ENCODE measurements around the gene MAD1L1.
"Not testable (repeated sequence)": the region's sequence is repeated elsewhere in the genome, so short reads cannot be mapped to it uniquely, and the experiment has no call there.

Gene MAD1L1

DNA sequence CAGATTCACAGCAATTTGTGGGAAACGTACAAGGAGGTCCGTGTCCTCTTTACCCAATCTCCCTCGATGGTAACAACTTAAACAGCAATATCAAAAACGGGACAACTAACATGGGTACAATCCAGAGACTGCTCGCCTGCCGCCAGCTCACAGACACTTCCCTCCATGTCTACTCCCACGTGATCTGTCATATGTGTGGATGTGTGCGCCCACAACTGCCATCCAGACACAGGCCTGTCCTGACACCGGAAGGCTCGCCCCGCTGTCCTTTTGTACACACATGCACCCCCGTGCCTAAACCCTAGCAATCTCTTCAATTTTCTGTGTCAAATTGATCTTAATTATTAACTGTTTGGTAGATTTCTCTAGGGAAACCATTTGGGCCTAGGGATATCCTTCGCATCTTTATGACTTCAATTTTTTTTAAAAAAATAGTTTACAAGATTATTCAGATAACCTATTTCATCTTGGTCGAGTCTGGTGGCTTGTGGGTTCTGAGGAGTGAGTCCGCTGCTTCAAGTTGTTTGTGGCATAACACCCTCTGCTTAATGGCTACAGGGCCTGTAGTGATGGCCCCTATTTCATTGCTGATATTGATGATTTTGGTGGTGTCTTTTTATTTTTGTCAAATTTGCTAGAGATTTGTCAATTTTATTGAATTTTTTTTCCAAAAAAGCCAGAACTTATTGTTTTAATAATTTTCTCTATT, 260.6 kb downstream of the MAD1L1 start:
- DNase-seq (ENCODE audit: low read depth) = no peak

DNA sequence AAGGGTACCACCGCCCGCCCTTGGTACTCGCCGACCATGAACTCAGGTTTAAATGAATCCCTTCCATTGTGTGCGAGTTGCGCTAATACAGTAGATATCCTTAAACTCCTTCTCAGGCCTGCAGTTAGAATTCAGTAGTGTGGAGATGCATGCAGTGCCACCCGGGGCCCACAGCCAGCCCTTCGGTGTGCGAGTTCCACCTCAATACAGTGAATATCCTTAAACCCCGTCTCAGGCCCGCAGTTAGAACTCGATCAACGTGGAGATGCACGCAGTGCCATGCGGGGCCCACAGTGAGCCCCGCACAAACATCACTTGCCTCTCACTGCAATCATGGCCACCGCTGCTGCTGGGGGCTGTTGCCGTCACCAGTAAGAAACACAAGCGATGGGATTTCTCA, 261.9 kb downstream of the MAD1L1 start:
- no peak for DNase-seq (ENCODE audit: low read depth)

DNA sequence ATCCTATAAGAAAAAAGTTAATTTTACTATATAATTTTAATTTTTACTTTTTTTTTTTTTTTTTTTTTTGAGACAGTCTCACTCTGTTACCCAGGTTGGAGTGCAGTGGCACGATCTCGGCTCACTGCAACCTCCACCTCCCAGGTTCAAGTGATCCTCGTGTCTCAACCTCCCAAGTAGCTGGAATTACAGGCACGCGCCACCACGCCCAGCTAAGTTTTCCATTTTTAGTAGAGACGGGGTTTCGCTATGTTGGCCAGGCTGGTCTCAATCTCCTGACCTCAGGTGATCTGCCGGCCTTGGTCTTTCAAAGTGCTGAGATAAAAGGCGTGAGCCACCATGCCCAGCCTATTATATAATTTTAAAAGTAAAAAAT, 262.5 kb downstream of the MAD1L1 start:
- not testable (repeated sequence) for DNase-seq (ENCODE audit: low read depth)

DNA sequence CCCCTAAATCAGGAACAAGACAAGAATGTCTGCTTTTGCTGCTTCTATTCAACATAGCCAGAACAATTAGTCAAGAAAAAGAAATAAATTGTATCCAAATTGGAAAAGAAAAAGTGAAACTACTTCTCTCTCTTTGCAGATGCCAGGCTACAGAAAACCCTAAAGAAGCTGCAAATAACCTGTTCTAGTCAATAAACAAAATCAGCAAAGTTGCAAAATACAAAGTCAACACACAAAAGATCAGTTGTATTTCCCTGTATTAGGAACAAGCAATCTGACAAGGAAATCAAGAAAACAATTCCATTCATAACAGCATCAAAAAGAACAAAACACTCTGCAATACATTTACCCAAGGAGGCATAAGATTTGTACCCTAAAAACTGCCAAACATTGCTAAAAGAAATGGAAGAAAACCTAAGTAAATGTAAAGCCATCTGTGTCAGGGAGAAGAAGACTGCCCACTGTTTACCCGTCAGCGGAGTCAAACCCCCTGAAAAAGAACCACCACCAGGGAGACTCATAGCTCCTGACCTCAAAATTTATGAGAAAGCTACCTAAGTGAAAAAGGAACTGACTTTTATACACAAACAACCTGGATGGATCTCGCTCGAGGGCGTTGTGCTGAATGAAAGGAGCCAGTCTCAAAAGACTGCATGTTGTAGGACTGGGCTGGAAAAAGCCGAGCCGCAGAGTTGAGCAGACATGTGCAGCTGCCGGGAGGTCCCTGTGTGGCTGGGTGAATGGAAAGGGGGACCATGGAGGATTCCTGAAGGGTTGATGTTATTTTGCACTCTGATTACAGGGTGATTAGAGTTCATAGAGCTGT, 263.1 kb downstream of the MAD1L1 start:
- DNase-seq (ENCODE audit: low read depth) = no peak

DNA sequence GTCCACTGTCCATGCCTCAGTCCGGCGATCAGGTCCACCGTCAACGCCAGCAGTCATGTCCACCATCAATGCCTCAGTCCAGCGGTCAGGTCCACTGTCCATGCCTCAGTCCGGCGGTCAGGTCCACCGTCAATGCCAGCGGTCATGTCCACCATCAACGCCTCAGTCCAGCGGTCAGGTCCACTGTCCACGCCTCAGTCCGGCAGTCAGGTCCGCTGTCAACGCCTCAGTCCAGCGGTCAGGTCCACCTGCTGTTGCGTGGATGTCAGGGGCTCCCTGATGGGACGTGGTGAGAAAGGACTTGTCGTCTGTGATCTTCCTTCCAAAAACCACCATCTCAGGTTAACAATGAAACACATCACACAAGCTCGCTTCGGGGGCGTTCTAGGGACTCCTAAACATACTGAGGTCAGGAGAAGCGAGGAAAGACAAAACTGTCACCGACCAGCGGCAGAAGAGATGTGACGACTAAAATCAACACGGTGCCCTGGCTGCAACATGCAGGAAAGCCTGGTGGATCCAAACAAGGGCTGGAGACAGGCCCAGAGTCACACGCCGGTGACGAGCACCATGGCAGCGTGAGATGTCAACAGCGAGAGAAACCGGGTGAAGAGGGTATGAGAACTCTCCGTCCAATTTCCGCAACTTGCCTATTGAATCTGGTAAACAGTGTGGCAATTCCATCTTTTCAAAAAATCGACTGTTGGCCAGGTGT, 264.2 kb downstream of the MAD1L1 start:
- no peak for DNase-seq (ENCODE audit: low read depth)

DNA sequence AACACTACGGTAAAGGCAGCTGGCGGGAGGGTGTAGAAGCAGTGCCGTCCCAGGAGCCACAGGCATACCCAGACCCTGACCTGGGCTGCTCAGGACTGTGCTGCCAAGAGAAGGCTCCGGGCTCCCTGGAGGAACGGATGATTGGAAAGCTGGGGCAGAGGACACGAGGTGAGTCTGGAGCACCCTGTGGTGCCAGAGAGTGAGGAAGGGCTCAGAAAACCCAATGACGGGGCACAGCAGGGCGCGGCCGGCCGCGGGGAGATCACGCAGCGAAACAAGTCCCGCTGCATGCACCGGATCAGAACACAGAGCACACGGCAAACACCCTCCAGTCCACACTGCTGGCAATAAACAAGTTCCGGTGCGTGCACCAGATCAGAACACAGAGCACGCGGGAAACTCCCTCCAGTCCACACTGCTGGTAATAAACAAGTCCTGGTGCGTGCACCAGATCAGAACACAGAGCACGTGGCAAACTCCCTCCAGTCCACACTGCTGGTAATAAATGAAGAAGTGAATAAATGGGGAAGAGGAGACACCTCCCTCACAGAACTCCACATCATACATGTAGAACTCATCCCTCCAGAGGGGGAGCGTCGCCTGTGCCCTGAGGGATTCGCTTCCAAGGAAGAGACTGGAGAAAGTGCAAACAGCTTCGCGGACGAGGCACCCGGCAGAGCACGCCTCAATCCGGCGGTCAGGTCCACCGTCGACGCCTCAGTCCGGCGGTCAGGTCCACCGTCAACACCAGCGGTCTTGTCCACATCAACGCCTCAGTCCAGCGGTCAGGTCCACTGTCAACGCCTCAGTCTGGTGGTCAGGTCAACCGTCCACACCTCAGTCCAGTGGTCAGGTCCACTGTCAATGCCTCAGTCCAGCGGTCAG, 265.0 kb downstream of the MAD1L1 start:
- DNase-seq (ENCODE audit: low read depth) = no peak

DNA sequence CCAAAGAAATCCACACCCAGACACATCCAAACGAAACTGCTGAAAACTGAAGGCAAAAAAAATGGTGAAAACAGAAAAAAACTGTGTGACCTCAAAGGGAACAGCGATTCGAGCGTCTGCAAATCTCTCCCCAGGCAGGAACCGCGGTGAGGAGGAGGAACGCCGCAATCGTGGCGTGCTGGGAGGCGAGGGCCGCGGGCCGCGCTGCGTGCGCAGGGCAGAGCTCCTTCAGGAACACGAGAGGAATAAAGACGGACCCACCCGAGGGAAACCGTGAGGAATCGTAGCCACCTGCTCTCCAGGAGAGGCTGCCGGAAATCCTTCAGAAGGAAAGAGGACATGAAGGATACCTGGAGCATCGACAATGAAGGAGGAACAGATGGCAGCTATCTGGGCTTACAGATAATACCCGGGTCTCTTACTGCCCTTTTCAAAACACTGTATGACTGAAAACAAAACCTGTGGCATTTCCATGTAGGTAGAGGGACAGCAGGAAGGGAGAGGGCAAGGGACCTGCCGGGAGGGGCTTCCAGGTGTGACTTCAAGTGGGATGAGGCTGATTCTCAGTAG, 266.0 kb downstream of the MAD1L1 start:
- no peak for DNase-seq (ENCODE audit: low read depth)

DNA sequence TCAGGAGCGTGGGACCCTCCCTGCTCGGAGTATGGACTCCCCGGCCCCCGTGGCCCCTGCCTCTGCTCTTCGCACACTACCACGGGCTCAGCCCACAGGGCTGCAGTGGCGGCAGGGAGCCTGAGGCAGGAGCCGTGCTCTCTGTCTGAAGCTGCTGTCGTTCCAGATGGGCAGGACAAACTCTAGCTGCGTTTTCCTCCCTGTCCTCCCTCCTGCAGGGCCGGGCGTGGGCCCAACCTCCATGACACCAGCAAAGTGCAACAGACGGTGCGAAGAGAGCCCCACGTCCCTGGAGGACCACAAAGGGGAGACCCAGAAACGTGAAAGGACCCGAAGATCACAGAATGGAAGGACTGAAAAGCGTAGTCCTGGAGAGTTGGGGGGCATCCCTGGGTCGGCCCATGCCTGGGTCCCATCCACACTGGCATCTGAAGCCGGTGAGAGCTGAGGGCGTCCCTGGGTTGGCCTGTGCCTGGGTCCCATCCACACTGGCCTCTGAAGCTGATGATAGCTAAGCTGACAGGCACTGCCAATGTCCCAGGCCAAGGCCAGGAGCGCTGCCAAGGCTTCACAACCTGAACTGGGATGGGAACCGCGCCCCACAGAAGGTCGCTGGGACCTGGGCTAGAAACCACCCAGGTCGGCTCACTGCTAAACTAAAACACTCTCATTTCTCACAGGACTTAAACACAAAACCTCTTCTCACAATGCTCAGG, 267.0 kb downstream of the MAD1L1 start:
- DNase-seq (ENCODE audit: low read depth) = no peak

DNA sequence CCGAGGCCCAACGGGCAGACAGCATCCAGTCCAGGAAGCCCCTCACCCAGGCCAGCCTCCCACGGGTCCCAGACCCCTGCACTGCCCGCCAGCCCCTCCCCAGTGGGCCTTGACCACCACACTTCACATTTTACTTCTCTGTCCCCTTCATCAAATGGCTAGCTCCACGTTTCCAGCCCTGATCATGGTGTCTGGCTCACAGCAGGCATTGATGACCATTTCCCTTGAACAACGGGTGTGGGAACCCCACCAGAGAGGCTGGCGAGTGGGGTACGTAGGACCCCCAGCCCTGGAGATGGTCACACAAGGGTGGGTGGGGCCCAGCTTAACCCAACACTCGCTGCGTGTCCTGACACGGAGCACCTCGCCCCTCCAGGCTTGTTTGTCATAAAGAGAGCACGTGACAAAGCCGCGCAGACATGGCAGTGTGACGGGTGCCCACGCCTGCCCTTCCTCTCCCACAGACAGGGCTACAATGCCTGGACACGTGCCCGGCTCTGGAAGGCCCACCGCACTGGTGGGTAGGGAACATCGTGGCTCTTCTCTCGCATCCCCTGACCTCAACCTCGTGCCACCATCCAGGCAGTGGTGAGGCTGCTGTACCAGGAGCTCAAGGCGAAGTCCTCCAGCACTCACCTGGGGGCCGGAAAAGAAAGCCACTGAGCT, 267.7 kb downstream of the MAD1L1 start:
- no peak for DNase-seq (ENCODE audit: low read depth)

DNA sequence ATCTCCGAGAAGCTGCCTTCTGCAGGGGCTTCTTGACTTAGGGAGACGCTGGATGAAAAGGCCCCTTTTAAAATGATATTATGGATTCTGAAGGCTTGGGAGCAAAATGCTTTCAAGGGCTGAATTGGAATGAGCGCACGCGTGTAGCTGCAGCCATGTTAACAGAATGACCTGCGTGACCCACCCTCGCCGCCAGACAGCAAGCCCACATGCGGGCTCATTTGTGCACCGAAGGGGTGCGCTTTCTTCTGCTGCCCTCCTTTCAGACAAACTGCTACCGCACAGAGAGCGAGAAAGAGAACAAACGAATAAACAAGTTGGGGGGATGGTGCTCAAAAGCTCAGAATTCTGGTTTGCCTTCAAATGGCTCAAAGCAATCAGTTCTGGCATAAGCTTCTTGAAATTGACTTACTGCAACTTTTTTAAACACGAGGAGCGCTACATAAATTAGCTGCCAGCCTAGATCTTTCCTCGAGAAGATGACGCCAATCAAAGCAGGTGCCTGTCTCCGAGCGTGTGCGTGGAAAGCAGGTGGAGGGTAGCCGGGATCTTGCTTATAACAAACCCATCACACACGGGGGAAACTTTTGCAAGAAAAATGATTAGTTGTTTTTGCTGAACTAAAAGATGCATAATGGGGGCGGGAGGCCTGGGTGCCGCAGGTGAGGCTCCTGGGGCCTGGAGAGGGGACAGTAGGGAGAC, 268.4 kb downstream of the MAD1L1 start:
- no peak for DNase-seq (ENCODE audit: low read depth)

DNA sequence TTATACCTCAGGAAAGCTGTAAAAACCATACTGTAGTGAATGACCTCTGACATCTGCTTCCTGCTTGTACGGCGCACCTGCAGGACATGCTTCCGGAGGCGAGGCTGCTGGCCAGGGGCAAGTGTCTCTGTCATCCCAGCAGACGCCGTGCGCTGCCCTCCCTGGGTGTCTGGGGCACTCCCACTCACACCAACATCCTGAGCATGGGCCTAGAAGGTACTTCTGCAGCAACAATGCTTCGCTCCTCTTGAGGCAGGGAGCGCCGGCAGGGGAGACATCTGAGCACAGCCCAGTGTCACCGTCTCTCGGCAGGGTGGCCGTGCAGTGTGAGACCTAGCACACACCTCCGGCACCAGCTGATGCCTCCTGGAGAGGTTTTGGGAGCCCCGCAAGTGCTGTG, 269.2 kb downstream of the MAD1L1 start:
- DNase-seq (ENCODE audit: low read depth) = no peak

DNA sequence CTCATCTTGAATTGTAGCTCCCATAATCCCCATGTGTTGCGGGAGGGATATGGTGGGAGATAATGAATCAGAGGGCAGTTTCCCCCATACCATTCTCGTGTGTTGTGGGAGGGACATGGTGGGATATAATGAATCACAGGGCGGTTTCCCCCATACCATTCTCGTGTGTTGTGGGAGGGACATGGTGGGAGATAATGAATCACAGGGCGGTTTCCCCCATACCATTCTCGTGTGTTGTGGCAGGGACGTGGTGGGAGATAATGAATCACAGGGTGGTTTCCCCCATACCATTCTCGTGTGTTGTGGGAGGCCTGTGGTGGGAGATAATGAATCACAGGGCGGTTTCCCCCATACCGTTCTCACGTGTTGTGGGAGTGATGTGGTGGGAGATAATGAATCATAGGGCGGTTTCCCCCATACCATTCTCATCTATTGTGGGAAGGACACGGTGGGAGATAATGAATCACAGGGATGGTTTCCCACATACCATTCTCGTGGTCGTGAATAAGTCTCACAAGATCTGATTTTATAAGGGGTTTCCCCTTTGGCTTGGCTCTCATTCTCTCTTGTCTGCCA, 271.0 kb downstream of the MAD1L1 start:
- DNase-seq (ENCODE audit: low read depth) = peak; percentile 96

DNA sequence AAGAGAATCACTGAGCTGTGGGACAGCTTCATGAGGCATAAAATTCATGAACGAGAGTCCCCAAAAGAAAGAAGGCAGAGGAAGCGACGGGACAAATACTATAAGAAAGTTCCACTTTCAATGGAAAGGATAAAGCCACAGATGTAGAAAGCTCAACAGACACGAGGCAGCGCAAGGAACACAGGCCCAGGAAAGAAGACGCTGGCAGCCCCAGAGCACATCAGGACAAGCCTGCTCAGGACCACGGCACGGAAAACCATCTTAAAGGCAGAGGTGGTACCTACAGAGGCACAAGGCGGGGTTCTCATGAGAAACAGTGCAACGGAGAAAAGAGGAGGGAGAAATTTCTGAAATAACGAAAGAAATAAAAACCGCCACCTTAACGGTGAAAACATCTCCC, 273.4 kb downstream of the MAD1L1 start:
- DNase-seq (ENCODE audit: low read depth) = no peak

DNA sequence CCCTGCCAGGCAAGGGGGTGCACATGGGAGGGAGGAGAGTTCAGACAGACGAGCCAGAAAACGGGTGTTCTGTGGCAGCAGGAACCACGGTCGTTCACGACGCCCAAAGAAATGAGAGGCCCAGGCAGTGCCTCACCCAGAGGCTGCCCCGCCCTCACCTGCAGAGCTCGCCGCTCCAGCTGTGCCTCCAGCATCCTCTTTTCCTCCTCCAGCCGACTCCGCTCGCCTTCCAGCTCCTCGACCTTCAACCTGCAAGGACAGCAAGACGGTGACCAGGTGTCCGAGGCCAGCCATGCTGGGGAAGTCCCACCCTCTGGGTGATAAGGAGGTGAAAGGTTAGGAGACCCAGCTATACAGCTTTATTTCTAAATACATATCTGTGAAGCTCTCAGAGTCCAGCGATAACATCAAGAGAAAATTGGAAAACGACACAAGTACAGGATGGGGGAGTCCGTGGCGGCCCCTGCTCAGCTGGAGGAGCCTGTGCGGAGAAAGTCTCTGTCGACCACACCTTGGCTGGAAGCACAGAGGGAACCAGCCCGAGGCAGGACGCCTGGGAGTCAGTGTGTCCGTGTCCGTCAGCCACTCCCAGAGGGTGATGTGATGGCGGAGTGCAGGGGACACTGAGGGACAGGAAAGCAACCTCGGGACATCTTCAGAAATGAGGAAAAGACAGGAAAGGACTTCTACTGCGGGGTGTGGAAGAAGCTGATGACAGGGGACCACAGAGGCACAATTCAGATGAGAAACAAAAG, 275.1 kb downstream of the MAD1L1 start:
- DNase-seq (ENCODE audit: low read depth) = no peak

DNA sequence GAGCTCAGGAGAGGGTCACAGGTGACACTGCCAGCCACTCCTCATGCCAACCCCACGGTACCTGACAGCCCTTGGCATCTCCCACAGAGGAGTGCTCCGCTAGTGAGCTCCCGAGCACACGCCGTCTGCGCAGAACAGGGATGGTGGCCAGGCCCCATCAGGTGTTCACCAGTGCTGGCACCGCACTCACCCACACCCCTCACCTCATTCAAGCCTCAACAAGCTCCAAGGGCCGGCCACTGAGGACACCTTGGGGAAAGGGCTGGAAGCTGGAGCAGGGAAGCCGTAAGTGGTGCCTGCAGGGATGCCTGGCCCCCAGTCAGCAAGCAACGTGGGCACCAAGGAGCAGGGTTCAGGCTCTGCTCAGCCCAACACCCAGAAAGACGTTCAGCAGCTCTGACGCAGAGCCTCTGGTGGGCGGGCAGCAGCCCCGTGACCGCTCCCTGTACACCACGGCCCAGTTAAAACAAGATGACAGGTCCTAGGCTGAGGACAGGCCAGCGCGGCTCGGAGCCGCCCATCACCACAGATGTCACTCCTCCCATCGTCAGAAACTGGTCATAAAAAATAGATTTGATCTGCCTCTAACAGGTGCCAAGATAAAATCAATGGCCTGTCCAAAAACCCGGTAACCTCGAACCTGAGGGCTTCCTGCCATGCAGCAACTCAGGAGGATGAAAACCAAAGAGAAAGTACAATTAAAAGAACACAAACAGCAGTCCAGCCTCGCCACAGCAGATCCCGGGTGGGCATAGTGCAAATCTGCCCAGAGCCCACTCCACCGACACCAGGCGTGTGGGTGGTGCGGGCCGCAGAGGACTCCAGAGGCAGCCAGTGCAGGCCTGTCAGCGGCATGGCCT, 275.9 kb downstream of the MAD1L1 start:
- DNase-seq (ENCODE audit: low read depth) = no peak

DNA sequence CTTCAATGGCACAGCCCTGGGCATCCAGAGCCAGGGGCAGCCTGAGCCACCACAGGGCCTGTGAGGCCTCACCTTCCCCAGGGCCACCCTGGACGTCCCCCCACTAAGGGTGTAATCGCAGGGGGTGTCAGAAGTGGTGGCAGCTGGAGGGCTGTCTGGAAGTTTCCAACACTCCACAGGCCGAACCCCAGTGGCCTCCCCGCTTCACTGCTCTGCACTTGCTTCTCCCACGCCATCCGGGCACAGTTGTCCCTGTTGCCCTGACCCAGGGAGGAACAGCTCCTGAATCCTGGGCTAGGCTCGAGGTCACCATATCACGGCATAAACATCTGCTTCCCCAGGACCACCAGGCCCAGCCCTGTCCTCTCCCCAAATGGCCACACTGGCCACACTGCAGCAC, 276.6 kb downstream of the MAD1L1 start:
- DNase-seq (ENCODE audit: low read depth) = no peak

DNA sequence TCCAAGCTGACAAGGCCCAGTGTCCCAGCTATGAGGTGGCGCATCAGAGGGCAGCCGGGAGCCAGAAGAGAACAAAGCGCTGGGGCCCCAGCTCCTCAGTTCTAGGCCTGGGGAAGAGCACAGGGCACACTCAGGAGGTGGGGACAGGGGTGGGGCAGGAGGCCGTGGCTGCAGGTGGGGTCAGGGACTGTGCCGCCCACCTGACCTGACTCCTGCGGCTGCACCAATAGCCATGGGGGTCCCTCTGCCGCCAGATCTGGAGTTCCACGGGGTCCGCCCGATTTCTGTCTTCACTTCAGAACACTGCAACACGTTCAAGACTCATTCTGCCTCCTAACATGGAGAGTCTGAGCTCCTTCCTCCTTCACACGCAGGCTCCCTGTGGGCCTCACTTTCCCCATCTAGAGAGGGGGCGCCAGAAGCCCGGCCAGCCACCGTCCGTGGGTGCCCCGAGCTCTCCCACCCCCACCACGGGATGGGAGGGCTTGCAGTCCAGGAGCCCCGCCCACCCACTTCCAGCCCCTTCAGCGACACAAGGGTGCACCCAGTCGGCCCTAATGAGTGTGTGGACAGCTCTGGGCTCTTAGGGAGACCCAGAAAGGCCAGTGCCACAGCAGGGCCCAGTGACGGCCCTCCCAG, 278.3 kb downstream of the MAD1L1 start:
- no peak for DNase-seq (ENCODE audit: low read depth)

All from HS-5 (cell line).